CD4-positive, alpha-beta T cell treated with Interferon alpha-2 for 1 hour (primary cell): ENCODE data around the gene GINS2.

Experiments used
- DNase-seq, 2 donors: peaks; one replicate each; pipeline ENCODE4 v3.0.0-alpha.2; 2020 to 2022

GINS2 gene

DNA sequence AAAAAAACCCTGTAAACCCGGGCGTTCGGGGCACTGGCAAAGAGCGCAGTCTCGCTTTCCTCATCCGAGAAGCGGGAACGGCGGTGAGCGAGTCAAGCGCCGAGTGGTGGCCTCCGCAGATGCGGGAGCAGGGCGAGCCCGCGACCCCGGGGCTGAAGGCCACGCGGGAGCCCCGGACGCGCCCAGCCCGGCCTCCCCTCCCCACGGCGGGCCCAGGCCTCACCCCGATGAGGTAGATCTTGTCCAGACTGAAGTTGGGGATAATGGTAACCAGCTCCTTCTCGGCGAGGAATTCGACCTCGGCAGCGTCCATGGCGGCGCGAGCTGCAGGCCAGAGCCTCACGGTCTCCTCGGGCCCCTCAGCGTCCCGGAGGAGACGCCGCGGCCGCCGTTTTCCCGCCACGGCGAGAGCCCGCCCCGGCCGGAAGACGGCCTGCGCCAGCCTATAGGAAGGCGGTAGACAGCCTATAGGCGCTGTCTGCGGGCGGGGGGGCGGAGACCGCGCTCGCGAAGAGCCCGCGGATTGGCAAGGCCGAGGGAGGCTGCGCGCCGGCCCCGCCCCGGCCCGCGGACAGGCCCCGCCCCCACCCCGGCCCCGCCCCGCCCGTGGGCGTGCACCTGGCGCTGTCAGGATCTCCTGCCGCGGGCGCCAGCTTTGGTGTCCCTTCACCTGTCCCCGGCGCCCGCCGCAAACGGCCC lies at the start of gene GINS2:
Gene GINS2, minus strand, starts transcription at position 369 of the 699 bp plus-strand sequence. Its CDS starts 56 bp downstream, at position 313.
- DNase-seq = peak; percentile 93 to 94

DNA sequence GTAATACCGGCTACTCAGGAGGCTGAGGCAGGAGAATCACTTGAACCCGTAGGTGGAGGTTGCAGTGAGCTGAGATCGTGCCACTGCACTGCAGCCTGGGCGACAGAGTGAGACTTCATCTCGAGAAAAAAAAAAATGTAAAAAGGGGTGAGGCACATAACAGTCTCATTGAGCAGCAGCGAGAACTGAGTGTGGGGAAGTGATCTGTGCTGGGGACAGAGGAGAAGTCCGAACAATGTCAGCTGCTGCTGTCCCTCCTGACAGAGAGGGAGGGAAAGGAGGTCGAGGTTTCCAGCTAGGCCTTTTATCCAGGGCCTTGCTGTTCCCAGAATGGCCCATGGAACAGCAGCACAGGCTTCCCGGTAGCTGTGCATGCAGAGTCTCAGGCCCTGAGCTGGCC lies 48.2 kb upstream of the GINS2 start:
- no peak for DNase-seq

DNA sequence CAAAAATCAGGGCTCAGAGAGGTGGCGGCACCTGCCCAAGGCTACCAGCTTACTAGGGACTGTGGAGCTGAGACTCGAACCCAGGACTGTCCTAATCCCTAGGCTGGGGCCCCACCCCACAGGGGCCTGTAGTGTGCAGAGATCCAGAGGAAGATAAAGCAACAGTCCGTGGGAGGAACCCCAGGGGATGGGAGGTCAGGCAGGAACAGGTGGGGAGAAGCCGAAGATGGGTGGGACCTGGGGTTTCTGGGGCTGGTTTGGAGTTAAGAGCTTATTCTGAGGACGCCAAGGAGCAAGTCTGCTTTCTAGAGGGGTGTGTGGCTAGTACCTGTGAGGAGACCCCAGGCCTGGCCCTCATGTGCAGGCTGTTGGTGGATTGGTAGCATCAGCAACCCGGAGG lies 47.2 kb upstream of the GINS2 start:
- DNase-seq = no peak

DNA sequence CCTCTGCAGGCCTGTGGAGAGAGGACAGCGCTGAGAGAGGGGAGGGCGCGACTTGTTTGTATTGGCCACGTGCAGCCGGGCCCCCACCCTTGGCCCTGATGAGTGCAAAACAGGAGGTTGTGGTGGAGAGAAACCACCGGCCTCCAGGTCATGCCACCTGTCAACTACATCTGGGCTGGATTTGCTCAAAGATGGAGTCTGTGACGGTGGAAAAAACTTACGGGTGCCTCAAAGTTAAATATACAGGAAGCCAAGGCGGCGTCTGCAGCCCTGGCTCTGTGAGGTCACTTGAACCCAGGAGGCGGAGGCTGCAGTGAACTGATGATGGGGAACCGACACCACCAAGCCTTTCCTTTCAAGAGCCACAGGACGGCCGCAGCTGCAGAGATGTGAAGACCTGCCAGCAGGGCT lies 46.5 kb upstream of the GINS2 start:
- DNase-seq = peak; percentile 34 to 49

DNA sequence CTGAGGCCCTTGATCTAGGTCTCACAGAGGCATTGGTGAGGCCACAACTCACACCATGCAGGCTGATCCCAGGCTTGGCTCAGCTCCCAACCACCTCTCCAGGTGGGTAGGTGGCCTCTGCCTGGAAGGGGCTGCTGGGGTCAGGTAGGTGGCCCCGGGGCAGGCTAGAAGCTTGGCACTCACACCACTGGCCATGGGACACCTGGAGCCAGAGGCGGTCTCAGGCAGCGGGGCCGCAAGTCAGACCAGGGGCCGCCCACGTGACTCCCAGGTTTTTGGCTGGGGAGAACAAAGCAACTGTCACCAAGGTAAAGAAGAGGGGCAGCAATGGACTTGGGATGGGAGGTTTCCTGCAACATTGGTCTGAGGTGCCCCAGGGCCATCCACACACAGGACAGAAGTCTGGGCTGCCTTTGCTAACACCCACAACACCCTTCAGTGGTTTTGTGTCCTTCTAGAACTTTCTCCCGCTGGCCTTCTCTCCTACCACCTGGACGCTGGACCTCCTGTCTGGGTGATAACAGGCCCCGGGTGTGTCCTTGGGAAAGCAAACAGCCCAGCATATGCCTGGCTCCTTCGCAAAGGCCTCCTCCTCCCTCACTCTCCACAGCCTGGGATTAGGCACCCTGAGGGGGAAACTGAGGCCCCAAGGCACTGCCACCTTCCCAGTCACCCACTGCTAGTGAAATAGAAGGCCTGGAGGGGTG lies 45.7 kb upstream of the GINS2 start:
- no peak for DNase-seq

DNA sequence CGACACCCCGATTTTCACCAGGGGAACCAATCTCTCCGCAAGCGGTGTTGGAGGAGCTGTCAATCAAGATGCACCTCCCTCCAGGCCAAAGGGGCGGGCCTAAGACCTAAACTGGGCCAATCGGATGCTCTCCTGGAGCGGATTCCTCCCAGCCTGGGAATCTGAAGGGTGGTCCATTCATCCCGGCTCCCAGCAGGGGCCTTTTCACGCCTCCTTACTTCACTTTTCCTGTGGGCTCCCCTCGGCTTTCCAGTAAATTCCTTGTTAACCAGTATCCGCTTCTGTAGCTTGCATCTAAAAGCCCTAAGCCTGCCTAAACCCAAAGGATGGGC lies 45.1 kb upstream of the GINS2 start:
- DNase-seq = peak in 1 of 2 donors; percentile 24

DNA sequence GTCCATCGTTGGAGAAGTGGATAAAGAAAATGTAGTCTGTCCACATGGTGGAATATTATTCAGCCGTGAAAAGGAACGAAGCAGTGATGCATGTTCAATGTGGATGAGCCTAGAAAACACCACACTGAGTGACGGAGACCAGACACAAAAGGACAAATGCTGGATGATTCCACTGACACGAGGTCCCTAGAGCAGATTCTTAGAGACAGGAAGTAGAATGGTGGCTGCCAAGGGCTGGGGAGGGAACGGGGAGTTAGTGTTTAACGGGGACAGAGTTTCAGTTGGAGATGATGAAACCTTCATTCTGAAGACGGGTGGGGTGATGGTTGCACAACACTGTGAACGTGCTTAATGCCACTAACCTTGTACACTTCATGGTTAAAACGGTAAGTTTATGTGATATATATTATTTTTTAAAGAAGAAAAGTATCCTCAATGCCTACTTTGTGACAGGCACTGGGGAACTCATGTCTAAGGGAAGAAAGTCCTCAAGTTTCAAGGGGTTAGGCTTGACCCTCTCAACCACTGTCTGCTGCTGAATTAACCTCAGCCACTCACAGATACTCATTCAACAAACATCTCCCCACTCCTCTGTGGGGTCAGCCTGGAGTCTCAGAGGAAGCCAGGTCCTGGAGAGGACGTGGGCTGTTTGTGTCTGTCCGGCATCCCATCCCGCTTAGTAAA lies 44.5 kb upstream of the GINS2 start:
- DNase-seq = peak in 1 of 2 donors; percentile 24

DNA sequence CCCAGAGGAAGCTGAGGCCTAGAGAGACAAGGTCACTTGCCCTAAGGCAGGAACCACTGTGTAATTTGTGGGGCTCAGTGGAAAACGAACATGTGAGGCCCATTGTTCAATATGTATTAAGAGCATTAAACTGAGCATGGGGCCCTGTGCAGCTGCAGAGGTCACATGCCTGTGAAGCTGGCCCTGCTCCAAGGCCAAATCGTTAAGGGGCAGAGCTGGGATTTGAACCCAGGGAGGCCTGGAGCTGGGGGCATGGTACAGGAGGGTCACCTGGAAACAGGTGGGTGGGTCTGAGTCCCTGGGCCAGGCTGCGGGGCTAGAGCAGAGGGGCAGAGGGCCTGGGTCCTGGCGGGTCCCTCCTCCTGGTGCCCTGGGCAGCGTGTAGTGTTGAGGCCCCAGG lies 42.4 kb upstream of the GINS2 start:
- DNase-seq = no peak

DNA sequence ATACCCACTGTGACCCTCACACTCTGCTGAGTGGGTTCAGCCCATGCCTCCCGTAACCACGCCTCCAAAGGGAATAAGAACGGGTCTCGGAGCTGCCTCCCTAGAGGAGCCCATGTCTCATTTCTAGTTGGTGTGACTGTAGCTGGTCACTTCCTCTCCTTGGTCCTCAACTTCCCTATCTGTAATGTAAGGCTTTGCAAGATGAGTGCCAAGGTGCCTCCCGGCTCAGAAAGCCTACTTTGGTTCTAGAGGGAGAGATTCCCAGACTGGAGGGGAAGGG lies 41.4 kb upstream of the GINS2 start:
- DNase-seq = peak in 1 of 2 donors; percentile 18

DNA sequence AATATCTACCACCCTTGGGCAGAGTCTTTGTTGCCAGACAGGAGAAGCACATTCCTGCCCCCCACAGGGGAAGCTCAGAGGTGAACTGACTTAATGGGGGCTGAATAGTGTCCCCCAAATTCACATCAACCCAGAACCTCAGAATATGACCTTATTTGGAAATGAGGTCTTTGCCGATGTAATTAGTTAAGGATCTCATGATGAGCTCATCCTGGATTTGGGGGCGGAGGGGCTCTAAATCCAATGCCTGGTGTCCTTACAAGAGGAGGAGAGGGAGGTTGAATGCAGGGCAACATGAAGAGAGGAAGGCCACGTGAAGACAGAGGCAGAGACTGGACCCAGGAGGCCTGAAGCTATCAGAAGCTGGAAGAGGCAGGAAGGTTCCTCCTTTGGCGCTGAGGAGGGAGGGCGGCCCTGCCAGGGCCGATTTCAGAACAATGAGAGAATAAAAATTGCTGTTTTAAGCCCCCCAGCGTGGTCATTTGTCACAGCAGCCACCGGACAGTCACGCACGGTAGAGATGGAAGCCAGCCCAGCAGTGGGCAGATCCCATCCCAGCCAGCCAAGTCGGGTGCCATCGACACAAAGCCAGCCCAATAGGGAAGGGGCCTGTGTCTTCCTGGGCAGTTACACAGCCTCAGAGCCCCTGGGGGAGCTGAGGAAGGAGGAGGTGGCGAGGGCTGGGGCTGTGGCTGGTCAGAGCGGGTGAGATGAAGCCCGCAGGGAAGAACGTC lies 40.9 kb upstream of the GINS2 start:
- DNase-seq = no peak

DNA sequence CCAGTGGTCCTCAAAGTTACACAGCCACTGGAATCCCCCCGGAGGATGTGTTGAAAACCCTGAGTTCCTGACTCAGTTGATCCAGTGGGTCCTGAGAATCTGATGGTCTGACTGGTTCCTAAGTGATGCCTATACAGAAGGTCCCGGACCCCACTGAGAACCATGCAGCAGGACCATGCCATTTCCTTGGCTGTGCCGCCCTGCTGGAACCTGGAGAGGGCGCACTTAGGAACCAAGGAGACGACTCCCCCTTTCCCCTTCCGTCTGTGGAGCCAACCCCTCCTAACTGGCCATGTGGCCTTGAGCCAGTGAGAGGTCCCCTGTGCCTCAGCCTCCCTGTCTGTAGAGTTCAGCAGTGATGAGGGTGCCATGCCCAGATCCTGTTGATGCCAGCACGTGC lies 40.1 kb upstream of the GINS2 start:
- no peak for DNase-seq

DNA sequence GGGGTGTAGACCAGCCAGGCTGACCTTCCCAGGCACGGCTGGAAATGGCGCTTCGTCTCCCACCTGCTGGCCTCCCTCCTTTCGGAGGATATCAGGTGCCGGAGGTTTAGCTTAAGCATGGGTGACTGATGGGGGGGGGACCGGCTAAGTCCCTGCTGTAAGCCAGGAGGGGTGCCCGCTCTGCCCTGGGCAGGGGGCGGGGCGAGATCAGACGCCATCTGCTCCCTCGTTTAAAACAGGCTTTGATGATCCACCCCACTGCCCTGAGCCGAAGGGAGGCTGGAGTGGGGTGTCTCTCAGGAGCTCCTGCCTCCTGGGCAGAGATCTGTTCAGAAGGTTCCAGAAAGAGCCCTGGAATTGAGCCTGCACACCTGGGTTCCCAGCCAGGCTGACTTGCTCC lies 36.2 kb upstream of the GINS2 start:
- no peak for DNase-seq

DNA sequence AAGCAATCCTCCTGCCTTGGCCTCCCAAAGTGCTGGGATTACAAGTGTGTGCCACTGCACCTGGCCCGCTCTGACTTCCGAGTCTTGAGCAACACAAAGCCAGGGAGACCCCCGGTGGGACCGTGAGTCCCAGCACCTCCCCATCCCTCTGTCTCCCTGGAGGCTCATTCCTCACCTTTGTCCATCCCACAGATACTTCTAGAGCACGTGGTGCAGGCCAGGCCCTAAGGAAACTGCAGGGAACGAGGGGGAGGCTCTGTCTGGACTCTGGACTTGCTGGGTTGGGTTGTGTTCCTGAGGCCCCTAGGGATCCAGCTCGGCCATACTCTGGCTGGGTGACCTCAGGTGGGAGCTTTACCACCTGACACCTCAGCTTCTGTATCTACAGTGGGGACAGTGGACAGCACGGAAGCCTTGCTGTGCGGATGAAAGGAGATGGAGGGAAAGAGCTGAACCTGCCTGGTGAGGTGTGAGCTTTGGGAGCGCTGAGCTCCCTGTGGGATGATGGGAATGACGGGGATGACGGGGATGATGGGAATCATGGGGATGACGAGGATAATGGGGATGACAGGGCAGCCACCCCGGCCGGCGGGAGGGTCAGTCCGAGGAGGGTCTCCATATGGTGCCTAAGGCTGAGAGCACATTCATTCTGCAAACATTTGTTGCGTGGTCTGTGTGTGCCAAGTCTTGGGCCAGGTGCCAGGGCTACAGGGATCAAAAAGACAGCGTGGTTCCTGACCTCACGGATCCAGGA lies 35.5 kb upstream of the GINS2 start:
- no peak for DNase-seq

DNA sequence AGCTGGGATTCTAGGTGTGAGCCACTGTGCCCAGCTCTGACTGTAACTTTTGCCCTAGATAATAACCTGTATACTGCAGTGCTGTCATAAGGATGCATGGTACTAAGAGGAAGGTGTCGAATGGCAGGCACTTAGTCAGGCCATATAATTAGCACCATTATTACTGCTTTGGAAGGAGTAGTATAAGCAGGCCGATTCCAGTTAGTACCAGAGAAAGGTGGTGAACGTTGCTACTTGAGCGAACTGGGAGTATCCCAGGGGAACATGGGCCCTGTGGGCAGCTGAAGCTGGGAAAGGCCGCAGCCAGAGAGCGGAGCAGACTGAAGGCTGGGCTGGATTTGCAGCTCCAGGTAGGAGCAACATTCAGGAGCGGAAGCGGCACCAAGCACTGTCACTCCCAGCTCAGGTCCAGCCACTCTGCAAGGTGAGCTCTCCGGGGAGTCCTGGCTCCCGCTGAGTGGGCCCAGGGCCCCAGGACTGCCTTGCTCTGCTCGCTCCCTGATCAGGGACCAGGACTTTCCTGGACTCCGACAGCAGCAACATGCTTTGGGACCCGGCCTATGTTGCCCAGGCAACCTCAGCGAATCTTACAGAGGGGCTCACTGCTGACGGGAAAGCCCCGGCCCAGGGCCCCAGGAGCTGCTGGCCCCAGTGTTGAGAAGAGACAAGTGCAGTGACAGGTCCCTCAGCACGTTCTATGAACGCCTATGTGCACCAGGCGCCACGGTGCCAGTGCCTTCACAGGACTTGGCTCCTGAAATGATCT lies 33.6 kb upstream of the GINS2 start:
- no peak for DNase-seq

DNA sequence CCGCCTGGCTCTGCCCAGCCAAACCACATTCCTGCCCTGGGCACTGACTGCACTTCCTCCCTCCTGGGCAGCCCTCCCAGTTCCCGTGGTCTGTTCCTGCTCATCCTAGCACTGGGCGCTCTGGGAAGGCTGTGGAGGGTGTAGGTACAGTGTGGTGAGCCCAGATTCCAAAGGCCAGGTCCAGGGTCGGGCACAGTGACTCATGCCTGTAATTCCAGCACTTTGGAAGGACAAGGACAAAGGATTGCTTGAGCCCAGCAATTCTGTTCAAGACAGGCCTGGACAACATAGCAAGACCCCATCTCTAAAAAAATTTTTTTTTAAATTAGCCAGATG lies 31.5 kb upstream of the GINS2 start:
- no peak for DNase-seq

DNA sequence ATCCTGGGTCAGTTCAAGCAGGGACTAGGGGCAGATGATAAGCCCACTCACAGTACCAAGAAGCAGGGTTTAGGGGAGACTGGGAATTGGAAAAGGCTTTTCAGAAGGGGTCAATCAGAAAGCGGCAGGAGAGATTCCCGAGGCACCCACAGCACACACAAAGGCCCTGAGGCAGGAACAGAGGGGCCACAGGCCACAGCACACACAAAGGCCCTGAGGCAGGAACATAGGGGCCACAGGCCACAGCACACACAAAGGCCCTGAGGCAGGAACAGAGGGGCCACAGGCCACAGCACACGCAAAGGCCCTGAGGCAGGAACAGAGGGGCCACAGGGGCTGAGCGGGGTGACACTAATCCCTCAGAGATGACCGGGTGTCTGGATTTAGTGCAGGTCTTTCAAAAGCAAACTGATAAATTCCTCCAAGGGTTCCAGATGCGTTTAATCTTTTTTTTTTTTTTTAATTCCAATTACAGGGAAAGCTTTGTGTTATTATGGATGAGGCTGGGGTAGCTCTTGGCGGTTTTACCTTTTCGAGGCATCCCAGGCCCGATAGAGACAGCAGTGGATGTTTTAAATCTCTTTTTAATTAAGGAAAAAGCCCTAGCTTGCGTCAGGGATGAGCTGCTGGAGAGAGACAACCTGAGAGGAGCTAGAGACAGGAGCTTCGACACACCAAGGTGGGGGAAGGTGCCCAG lies 31.0 kb upstream of the GINS2 start:
- DNase-seq = no peak

DNA sequence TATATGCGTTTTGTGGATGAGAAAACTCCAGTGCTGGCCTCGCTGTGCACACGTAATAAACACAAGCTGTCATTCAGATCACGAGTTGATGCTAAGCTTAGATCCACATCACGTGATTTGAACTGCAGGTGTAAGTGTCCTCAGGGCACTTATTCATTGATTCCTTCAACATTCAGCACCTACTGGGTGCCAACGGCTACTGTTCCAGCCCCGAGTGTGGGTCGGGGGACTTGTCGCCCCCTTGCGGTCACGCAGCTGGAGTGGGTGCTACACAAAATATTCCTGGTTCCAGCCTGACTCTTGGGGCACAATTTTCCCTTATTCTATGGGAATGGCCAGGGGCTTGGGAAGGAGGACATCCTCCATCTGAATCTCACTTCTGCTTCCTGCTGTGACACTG lies 29.9 kb upstream of the GINS2 start:
- no peak for DNase-seq

DNA sequence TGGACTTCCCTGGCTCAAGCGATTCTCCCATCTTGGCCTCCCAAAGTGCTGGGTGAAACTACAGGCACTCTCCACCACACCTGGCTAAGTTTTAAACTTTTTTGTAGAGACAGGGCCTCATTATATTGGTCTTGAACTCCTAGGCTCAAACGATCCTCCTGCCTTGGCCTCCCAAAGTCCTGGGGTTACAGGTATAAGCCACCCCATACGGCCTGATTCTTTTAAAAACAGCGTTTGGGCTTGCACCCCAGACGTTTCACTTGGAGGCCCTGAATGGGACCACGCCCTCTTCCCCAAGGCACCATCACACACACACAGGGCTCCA lies 29.4 kb upstream of the GINS2 start:
- no peak for DNase-seq

DNA sequence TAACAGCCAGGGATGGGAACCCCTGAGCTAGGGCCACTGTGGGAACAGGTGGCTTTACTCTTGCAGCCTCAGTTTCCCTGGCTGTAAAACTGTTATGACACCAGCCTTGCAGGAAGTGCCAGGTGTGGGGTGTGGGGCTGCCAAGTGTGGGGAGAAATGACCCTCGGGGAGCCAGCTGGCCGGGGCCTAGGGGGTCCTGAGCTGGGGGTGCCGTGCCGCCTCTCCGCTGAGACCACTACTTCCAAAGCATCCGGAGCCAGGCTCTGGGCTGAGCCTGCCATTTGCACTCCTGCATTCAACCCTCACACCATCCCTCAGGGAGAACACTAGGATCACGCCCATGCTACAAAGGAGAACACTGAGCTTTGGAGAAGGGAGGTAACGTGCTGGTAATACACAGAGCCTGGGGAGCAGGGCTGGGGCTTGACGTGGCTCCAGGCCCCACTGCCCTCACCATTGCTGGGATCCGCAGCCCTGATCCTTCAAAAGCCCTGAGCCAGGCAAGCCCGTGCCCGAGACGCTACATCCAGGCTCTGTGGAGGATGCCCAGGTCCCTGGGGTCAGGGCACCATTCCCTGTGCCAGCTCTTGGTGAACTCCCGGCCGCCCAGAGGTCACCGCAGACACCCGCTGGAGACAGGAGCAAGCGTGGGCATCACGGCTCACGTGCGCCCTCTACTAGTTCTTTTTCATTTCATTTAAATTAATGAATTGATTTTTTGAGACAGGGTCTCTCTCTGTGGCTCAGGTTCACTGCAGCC lies 28.8 kb upstream of the GINS2 start:
- peak; percentile 42 to 66 for DNase-seq

DNA sequence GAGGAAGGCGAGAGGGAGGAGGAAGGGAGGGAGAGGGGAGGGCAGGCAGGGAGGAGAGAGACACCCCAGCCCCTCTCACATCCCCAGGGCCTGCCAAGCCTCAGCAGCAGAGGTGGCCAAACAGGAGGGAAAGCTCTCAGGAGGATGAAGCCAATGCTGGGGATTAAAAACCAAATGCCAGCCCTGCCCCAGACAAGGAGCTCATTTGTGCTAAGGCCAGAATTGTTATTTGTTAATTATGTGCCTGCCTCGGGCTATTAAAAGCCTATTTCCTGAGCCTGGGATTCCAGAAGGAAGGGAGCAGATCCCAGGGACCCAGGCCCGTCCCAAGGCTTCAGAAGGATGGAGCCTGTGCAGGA lies 27.9 kb upstream of the GINS2 start:
- no peak for DNase-seq

DNA sequence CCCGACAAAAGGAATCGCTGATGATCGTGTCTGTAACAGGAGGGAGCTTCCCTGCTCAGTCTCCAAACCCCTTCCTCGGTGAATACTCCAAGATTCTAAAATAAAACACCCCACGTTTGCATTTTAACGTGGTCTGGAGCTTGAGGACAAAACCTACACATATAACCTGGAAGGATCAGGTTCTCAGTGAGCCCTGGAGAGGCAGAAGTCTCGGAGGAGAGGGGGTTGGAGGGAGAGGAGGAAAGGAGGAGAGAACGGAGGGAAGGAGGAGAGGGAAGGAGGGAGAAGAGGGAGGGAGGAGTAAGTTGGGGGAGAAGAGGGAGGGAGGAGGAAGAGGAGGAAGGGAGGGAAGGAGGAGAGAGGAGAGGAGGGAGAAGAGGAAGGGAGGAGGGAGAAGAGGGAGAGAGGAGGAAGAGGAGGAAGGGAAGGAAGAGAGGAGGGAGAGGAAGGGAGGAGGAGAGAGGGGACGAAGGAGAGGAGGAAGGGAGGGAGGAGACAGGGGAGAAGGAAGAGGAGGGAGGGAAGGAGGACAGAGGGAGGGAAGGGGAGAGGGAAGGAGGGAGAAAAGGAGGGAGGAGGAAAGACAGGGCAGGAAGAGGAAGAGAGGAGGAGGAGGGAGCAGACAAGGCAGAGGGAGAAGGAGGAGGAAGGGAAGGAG lies 27.4 kb upstream of the GINS2 start:
- no peak for DNase-seq
